SK-N-SH treated with all-trans-retinoic acid at 6 μM for 48 hours (cell line): ENCODE results near the gene PHF21B.

Source experiments
- ATAC-seq: fragments of 200-7000 bp; cut with Tn5 transposase; 3 replicates; pipeline ENCODE4 v1.9.1; 2020; ENCODE audit warnings: mild to moderate bottlenecking, moderate library complexity
- ARNTL ChIP-seq: fragments of 450-650 bp; formaldehyde crosslinking; IDR thresholded peaks from 2 replicates; pipeline ENCODE4 v1.5.0; 2020; ENCODE audit warnings: low read depth, mild to moderate bottlenecking, moderate library complexity, borderline replicate concordance
- BACH2 ChIP-seq: fragments of 250-450 bp; sonication (Bioruptor Pico); IDR thresholded peaks from 2 replicates; pipeline ENCODE4 v1.9.0; 2021; ENCODE audit warnings: mild to moderate bottlenecking, borderline replicate concordance
- CREB5 ChIP-seq: fragments of 250-450 bp; sonication (Bioruptor Pico); IDR thresholded peaks from 2 replicates; pipeline ENCODE4 v1.5.1; 2020; ENCODE audit warnings: low read depth, mild to moderate bottlenecking, moderate library complexity
- CSDC2 ChIP-seq: fragments of 250-450 bp; sonication (Bioruptor Pico); IDR thresholded peaks from 2 replicates; pipeline ENCODE4 v1.5.0; 2020; ENCODE audit warnings: mild to moderate bottlenecking, moderate library complexity
- CSRNP3 ChIP-seq: fragments of 250-450 bp; sonication (Bioruptor Pico); IDR thresholded peaks from 2 replicates; pipeline ENCODE4 v1.5.1; 2021; ENCODE audit warnings: mild to moderate bottlenecking, moderate library complexity
- GLIS3 ChIP-seq: fragments of 250-450 bp; sonication (Bioruptor Pico); IDR thresholded peaks from 2 replicates; pipeline ENCODE4 v1.5.0; 2020; ENCODE audit warnings: mild to moderate bottlenecking, moderate library complexity
- OSR1 ChIP-seq: fragments of 250-450 bp; sonication (Bioruptor Pico); IDR thresholded peaks from 2 replicates; pipeline ENCODE4 v1.8.0; 2022; ENCODE audit warnings: moderate library complexity, mild to moderate bottlenecking, inconsistent platforms
- PATZ1 ChIP-seq: fragments of 250-450 bp; sonication (Bioruptor Pico); IDR thresholded peaks from 2 replicates; pipeline ENCODE4 v1.8.0; 2020; ENCODE audit warnings: mild to moderate bottlenecking, moderate library complexity, borderline replicate concordance
- POU6F1 ChIP-seq: fragments of 250-450 bp; sonication (Bioruptor Pico); IDR thresholded peaks from 2 replicates; pipeline ENCODE4 v1.8.0; 2021; ENCODE audit warnings: low read depth, mild to moderate bottlenecking, moderate library complexity, borderline replicate concordance
- PPARA ChIP-seq: fragments of 250-450 bp; sonication (Bioruptor Pico); IDR thresholded peaks from 2 replicates; pipeline ENCODE4 v1.5.0; 2020; ENCODE audit warnings: mild to moderate bottlenecking, borderline replicate concordance
- RARB ChIP-seq: fragments of 250-450 bp; sonication (Bioruptor Pico); IDR thresholded peaks from 2 replicates; pipeline ENCODE4 v1.8.0; 2021; ENCODE audit warnings: mild to moderate bottlenecking, moderate library complexity
- SNAI2 ChIP-seq: fragments of 250-450 bp; sonication (Bioruptor Pico); IDR thresholded peaks from 2 replicates; pipeline ENCODE4 v1.5.0; 2020; ENCODE audit warnings: mild to moderate bottlenecking, moderate library complexity
- TCF4 ChIP-seq: fragments of 250-450 bp; sonication (Bioruptor Pico); IDR thresholded peaks from 2 replicates; pipeline ENCODE4 v1.8.0; 2021; ENCODE audit warnings: mild to moderate bottlenecking, moderate library complexity, borderline replicate concordance
- TOX ChIP-seq: fragments of 250-450 bp; sonication (Bioruptor Pico); IDR thresholded peaks from 2 replicates; pipeline ENCODE4 v1.8.0; 2021; ENCODE audit warnings: mild to moderate bottlenecking, moderate library complexity, borderline replicate concordance
- TSHZ2 ChIP-seq: fragments of 250-450 bp; sonication (Bioruptor Pico); IDR thresholded peaks from 2 replicates; pipeline ENCODE4 v1.5.0; 2020; ENCODE audit warnings: mild to moderate bottlenecking, moderate library complexity
- ZC3H10 ChIP-seq: fragments of 250-450 bp; sonication (Bioruptor Pico); IDR thresholded peaks from 2 replicates; pipeline ENCODE4 v1.5.1; 2021; ENCODE audit warnings: mild to moderate bottlenecking, moderate library complexity
- ZFP3 ChIP-seq: fragments of 250-450 bp; sonication (Bioruptor Pico); IDR thresholded peaks from 2 replicates; pipeline ENCODE4 v1.5.0; 2020; ENCODE audit warnings: mild to moderate bottlenecking, moderate library complexity
- ZFP30 ChIP-seq: fragments of 450-650 bp; formaldehyde crosslinking; IDR thresholded peaks from 2 replicates; pipeline ENCODE4 v1.5.0; 2022; ENCODE audit warnings: mild to moderate bottlenecking, moderate library complexity
- ZNF70 ChIP-seq: fragments of 450-650 bp; formaldehyde crosslinking; IDR thresholded peaks from 2 replicates; pipeline ENCODE4 v1.5.0; 2020; ENCODE audit warnings: mild to moderate bottlenecking, moderate library complexity

PHF21B gene

GRCh38 chr22:44917372-44918165, 92.2 kb downstream of the PHF21B start (continued):
- TF ChIP-seq POU6F1 (CRISPR knock-in tag) (no peak), BACH2 (CRISPR knock-in tag) (no peak), ZFP30 (no peak), CSDC2 (no peak), PPARA (CRISPR knock-in tag) (no peak)

GRCh38 chr22:44916281-44917231, 93.2 kb downstream of the PHF21B start:
- TF ChIP-seq PPARA (CRISPR knock-in tag) (no peak), GLIS3 (no peak), ZFP30 (no peak), ZC3H10 (no peak)
- ATAC-seq = no peak

- TF ChIP-seq TSHZ2 (CRISPR knock-in tag) (no peak), RARB (CRISPR knock-in tag) (no peak), ZC3H10 (no peak), TOX (CRISPR knock-in tag) (no peak), PATZ1 (CRISPR knock-in tag) (no peak), BACH2 (CRISPR knock-in tag) (no peak), SNAI2 (CRISPR knock-in tag) (no peak), POU6F1 (CRISPR knock-in tag) (no peak), ARNTL (CRISPR knock-in tag) (no peak), CREB5 (CRISPR knock-in tag) (no peak), CSDC2 (no peak), ZFP3 (CRISPR knock-in tag) (no peak), OSR1 (CRISPR knock-in tag) (no peak), ZNF70 (CRISPR knock-in tag) (no peak), PPARA (CRISPR knock-in tag) (no peak), TCF4 (CRISPR knock-in tag) (no peak), CSRNP3 (no peak)
- TF ChIP-seq, all 23 proteins: peak for 0
- ATAC-seq = no peak
Measured at GRCh38 chr22:44915441-44915840, 94.4 kb downstream of the PHF21B start.
